Adrenal gland (tissue), 5 donors: ENCODE data around the gene CHD1.

Source experiments
- POLR2A ChIP-seq, 2 donors: fragments of 450-650 bp; IDR thresholded peaks; one replicate each; pipeline ENCODE4 v1.6.1; 2017; ENCODE audit warnings: antibody characterized with exemption in 2 of 2, mild to moderate bottlenecking in 2 of 2, moderate library complexity in 1 of 2
- TF ChIP-seq, protein P1 (sequence below), 6 experiments: fragments of 450-650 bp in 4 of 6; fragments of 200-600 bp in 2 of 6; sonication (generic) in 1 of 6; IDR thresholded peaks; 1 replicate in 5 of 6; 2 replicates in 1 of 6; pipeline versions ENCODE4 v1.5.1 to v1.8.0; 2016 to 2021; ENCODE audit warnings: antibody characterized with exemption in 6 of 6, mild to moderate bottlenecking in 2 of 6, moderate library complexity in 1 of 6
- donor health status: DM: no; HTN: no; CAD: no.

DNA sequence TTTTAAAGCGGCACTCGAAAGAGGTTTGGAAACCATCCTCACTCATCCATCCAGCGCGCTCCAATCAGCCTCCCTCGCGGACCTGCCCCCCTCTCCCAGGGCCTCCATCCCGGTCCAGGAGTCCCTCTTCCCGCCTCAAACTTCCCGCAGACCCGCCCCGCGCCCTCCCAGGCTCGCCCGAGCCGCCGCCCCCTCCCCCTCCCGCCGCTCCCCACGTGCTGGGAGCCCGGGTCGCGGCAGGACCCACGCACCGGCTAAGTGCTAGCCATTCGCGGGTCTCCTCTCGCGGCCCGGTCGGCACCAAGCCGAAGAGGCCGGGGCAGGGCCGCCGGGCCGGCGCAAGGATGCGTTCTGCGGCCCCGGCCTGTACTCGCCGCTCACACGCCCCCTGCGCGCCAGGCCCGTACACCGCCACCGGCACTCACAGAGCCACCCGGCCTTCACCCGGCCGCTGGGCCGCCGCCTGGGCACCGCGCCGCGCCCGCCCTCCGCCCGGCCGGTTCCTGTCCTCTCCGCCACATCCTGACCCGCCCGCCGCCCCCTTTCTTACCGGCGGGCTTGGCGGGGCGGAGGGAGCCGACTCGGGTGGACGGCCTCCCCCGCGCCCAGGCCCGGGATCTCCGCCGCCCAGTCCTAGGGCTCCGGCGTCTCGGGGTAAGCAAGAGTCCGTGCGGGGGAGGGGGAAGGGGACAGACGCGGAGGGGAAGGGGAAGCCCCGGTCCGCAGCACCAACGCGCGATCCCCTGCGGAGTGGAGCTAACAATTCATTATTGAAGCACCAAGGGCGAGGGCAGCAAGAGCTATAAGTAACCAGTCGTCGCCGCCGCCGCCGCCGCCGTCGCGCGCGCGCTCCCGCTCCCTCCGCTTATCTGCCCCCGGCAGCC lies 576 bp downstream of the CHD1 start:
- TF ChIP-seq, protein P1, sequence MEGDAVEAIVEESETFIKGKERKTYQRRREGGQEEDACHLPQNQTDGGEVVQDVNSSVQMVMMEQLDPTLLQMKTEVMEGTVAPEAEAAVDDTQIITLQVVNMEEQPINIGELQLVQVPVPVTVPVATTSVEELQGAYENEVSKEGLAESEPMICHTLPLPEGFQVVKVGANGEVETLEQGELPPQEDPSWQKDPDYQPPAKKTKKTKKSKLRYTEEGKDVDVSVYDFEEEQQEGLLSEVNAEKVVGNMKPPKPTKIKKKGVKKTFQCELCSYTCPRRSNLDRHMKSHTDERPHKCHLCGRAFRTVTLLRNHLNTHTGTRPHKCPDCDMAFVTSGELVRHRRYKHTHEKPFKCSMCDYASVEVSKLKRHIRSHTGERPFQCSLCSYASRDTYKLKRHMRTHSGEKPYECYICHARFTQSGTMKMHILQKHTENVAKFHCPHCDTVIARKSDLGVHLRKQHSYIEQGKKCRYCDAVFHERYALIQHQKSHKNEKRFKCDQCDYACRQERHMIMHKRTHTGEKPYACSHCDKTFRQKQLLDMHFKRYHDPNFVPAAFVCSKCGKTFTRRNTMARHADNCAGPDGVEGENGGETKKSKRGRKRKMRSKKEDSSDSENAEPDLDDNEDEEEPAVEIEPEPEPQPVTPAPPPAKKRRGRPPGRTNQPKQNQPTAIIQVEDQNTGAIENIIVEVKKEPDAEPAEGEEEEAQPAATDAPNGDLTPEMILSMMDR (IDR thresholded peaks at IDR 0.05) = no peak
- peak in 1 of 2 donors; percentile 6 for TF ChIP-seq POLR2A (IDR thresholded peaks at IDR 0.05)
